ENCODE results near the gene CCL4L2.
"Not testable (repeated sequence)": the region's sequence is repeated elsewhere in the genome, so short reads cannot be mapped to it uniquely, and the experiment has no call there.

CCL4L2 gene

DNA sequence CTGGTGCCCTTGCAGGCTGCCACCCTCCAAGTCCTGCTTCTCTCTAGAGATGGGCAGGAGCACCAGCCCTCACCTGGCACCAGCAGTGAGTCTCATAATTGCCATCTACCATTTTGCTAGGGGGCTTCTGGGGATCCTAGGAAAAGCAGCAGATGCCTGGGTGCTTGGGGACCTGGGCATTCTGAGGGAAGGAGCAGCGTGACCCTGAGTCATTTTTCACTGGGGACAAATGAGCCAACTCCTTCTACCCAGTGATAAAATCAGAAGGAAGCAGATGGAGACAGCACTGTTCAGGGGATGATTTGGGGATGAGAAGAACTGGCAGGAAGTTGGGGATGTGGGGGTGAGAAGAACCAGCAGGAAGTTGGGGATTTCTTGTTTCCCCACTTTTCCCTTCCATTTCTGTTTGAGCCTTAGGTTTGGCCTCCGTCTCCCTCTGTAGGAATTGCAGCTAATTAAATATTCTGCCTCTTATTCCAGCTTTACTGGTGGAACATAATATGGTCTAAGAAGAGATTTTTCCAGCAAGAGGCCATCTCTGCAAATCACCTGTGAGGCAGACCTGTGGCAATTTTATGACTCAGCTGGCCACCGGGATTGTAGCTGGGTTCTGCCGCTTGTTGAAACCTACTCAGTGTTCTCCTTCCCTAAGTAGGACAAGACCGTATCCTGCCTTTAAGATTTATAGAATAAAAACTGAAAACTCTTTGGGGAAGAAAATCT lies 22.8 kb upstream of the CCL4L2 start:
- not testable (repeated sequence) for H3K9me3 ChIP-seq (ENCODE audit: low read length); H3K27ac ChIP-seq (ENCODE audit: low read depth, low read length, poor library complexity, severe bottlenecking); H4K20me1 ChIP-seq (ENCODE audit: insufficient read depth, low read length); H3K27me3 ChIP-seq (ENCODE audit: insufficient read depth, low read length); H3K36me3 ChIP-seq (ENCODE audit: insufficient read depth, low read length); H3K9ac ChIP-seq (ENCODE audit: low read length); H3F3A ChIP-seq (ENCODE audit: insufficient read depth, low read length); H3K4me2 ChIP-seq (ENCODE audit: low read length); H3K9me2 ChIP-seq (ENCODE audit: low read depth, low read length); H3K79me2 ChIP-seq (ENCODE audit: insufficient read depth, low read length); H2AFZ ChIP-seq (ENCODE audit: low read length); H3K4me3 ChIP-seq (ENCODE audit: low read depth, low read length, poor library complexity, severe bottlenecking)
- H3K4me1 ChIP-seq (ENCODE audit: insufficient read depth, low read length, severe bottlenecking), result peaks cover 10% of the 10 kb centered on the region

DNA sequence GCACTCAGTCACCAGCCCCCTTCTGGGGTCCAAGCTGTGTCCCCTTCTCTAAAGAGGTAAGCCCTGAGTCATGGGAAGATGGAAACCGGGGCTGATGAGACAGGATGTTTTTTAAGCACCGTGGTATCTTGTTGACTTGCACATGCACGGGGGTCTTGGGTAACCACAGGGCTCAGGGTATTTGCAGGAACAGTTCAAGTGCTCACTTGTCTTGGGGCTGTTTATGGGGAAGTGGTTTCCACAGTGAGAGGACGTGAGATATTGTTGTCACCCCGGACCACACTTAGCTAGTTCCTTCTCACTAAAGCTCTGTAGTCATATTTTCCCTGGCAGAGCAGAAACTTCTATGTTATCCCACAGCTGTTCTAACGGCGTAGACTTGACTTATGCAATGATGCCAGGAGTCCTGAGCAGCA lies 22.0 kb upstream of the CCL4L2 start:
- no peak for TF ChIP-seq EZH2 (IDR thresholded peaks at IDR 0.05; ENCODE audit: borderline replicate concordance, low read length)
- TF ChIP-seq, protein P1, sequence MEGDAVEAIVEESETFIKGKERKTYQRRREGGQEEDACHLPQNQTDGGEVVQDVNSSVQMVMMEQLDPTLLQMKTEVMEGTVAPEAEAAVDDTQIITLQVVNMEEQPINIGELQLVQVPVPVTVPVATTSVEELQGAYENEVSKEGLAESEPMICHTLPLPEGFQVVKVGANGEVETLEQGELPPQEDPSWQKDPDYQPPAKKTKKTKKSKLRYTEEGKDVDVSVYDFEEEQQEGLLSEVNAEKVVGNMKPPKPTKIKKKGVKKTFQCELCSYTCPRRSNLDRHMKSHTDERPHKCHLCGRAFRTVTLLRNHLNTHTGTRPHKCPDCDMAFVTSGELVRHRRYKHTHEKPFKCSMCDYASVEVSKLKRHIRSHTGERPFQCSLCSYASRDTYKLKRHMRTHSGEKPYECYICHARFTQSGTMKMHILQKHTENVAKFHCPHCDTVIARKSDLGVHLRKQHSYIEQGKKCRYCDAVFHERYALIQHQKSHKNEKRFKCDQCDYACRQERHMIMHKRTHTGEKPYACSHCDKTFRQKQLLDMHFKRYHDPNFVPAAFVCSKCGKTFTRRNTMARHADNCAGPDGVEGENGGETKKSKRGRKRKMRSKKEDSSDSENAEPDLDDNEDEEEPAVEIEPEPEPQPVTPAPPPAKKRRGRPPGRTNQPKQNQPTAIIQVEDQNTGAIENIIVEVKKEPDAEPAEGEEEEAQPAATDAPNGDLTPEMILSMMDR (IDR thresholded peaks at IDR 0.05; ENCODE audit: low read length), result no peak

DNA sequence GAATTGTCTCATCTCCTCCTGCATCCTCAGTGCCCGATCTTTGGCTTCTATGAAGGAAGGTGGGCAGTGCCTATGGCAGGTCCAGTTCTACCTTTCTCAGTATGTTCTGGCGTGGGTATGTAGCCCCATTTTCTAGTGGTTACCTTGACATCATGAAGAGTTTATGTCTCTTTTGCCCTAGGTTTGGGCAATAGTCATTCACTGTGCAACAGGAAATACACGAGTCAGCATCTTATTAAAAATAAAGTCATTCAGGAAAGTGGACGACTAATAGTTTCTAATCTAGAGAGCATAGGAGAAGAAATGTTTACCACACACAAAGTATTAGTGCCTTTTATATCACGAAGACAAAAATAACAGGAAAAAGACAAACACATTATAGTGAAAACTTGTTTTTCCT lies 20.9 kb upstream of the CCL4L2 start:
- H3F3A ChIP-seq (ENCODE audit: insufficient read depth, low read length); H3K36me3 ChIP-seq (ENCODE audit: insufficient read depth, low read length); H3K79me2 ChIP-seq (ENCODE audit: insufficient read depth, low read length); H3K4me3 ChIP-seq (ENCODE audit: low read depth, low read length, poor library complexity, severe bottlenecking); H3K9ac ChIP-seq (ENCODE audit: low read length); H3K9me2 ChIP-seq (ENCODE audit: low read depth, low read length); H3K4me2 ChIP-seq (ENCODE audit: low read length); H2AFZ ChIP-seq (ENCODE audit: low read length); H3K9me3 ChIP-seq (ENCODE audit: low read length); H3K27me3 ChIP-seq (ENCODE audit: insufficient read depth, low read length); H4K20me1 ChIP-seq (ENCODE audit: insufficient read depth, low read length); H3K27ac ChIP-seq (ENCODE audit: low read depth, low read length, poor library complexity, severe bottlenecking): not testable (repeated sequence)
- H3K4me1 ChIP-seq (ENCODE audit: insufficient read depth, low read length, severe bottlenecking), result peaks cover 10% of the 10 kb centered on the region

More for the DNA sequence above, 22.0 kb upstream of the CCL4L2 start:
- peaks cover 10% of the 10 kb centered on the region for H3K4me1 ChIP-seq (ENCODE audit: insufficient read depth, low read length, severe bottlenecking)
- H3K4me3 ChIP-seq (ENCODE audit: low read depth, low read length, poor library complexity, severe bottlenecking), result no peak overlapping the region
- H4K20me1 ChIP-seq (ENCODE audit: insufficient read depth, low read length), result no peaks in the 10 kb centered on the region
- H3K27ac ChIP-seq (ENCODE audit: low read depth, low read length, poor library complexity, severe bottlenecking), result no peak overlapping the region
- no peaks in the 10 kb centered on the region for H3F3A ChIP-seq (ENCODE audit: insufficient read depth, low read length)
- H3K27me3 ChIP-seq (ENCODE audit: insufficient read depth, low read length), result no peaks in the 10 kb centered on the region
- H3K9me3 ChIP-seq (ENCODE audit: low read length), result no peaks in the 10 kb centered on the region
- H3K36me3 ChIP-seq (ENCODE audit: insufficient read depth, low read length), result no peaks in the 10 kb centered on the region
- H3K79me2 ChIP-seq (ENCODE audit: insufficient read depth, low read length), result no peaks in the 10 kb centered on the region
- H3K9ac ChIP-seq (ENCODE audit: low read length), result no peak overlapping the region
- no peak overlapping the region for H3K4me2 ChIP-seq (ENCODE audit: low read length)
- no peaks in the 10 kb centered on the region for H3K9me2 ChIP-seq (ENCODE audit: low read depth, low read length)
- H2AFZ ChIP-seq (ENCODE audit: low read length), result no peak overlapping the region

DNA sequence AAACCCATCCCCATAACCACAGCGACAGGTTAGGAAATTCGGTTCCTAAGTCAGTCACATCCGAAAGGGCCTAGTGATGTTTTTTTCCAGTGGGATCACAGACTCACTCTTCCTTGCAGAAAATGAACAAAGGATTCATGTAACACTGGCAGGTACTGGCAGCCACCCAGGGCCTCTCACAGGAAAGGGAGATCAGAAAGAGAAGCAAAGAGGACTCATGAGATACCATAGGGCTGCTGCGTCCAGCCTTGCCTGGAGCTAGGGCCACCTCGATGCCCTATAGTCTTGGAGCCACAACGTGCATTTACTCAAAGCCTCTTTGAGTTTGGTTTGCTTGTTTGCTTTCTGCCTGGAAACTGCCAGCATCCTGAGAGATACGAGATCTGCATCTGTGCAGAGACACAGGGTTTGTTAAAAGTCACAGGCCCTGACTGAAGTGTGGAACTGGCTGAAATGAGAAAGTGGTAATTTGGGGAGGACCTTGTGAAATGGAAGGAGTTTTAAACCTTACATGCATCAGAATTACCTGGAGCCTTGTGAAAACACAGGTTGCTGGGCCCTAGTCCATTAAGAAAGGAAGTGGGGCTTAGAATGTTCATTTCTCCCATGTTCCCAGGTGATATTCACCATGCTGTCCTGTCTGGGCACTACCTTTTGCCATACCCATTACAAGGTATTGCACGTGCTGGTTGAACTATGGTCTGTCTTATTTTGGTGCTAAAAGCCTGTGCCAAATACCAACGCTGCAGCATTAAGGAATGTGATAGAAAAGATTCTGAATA lies 20.1 kb upstream of the CCL4L2 start:
- H3K27me3 ChIP-seq (ENCODE audit: insufficient read depth, low read length); H3K9ac ChIP-seq (ENCODE audit: low read length); H4K20me1 ChIP-seq (ENCODE audit: insufficient read depth, low read length); H3K79me2 ChIP-seq (ENCODE audit: insufficient read depth, low read length); H3K9me2 ChIP-seq (ENCODE audit: low read depth, low read length); H3K4me3 ChIP-seq (ENCODE audit: low read depth, low read length, poor library complexity, severe bottlenecking); H3K27ac ChIP-seq (ENCODE audit: low read depth, low read length, poor library complexity, severe bottlenecking); H3K4me2 ChIP-seq (ENCODE audit: low read length); H3K36me3 ChIP-seq (ENCODE audit: insufficient read depth, low read length); H2AFZ ChIP-seq (ENCODE audit: low read length); H3F3A ChIP-seq (ENCODE audit: insufficient read depth, low read length); H3K9me3 ChIP-seq (ENCODE audit: low read length): not testable (repeated sequence)
- H3K4me1 ChIP-seq (ENCODE audit: insufficient read depth, low read length, severe bottlenecking), result peaks cover 10% of the 10 kb centered on the region
